GM12878 (cell line): ENCODE measurements around the gene LGALS1.
"Not testable (repeated sequence)": the region's sequence is repeated elsewhere in the genome, so short reads cannot be mapped to it uniquely, and the experiment has no call there.

Source experiments
- CEBPB ChIP-seq, 2 experiments: fragments of 150-350 bp in 1 of 2; IDR thresholded peaks; 2 replicates each; pipeline ENCODE4 v1.6.1; 2012 to 2014; ENCODE audit warnings: low read depth in 2 of 2, low read length in 2 of 2, borderline replicate concordance in 1 of 2, inconsistent platforms in 1 of 2
- CHD2 ChIP-seq: IDR thresholded peaks from 2 replicates; pipeline ENCODE4 v1.6.1; 2011; ENCODE audit warnings: low read depth, low read length, improper control_type of control experiment, borderline replicate concordance
- CREM ChIP-seq: IDR thresholded peaks from 2 replicates; pipeline ENCODE4 v1.6.1; 2014; ENCODE audit warnings: antibody characterized with exemption, low read depth
- FOXK2 ChIP-seq: fragments of 450-650 bp; IDR thresholded peaks from 2 replicates; pipeline ENCODE4 v1.6.1; 2017; ENCODE audit warnings: mild to moderate bottlenecking, moderate library complexity
- GABPA ChIP-seq: IDR thresholded peaks from 2 replicates; pipeline ENCODE4 v1.6.1; 2014; ENCODE audit warnings: antibody characterized with exemption, low read depth, mild to moderate bottlenecking, inconsistent platforms
- HDAC6 ChIP-seq: fragments of 200-600 bp; sonication (generic); IDR thresholded peaks from one replicate; pipeline ENCODE4 v1.8.0; 2017; ENCODE audit warnings: antibody characterized with exemption; ENCODE audit not compliant: unreplicated experiment
- MAX ChIP-seq: IDR thresholded peaks from 2 replicates; pipeline ENCODE4 v1.6.1; 2012; ENCODE audit warnings: low read depth, low read length, improper control_type of control experiment
- MYB ChIP-seq: fragments of 150-350 bp; IDR thresholded peaks from 2 replicates; pipeline ENCODE4 v1.6.1; 2014; ENCODE audit warnings: mild to moderate bottlenecking, low read depth, low read length, borderline replicate concordance
- MYC ChIP-seq: IDR thresholded peaks from 2 replicates; pipeline ENCODE4 v1.6.1; 2011; ENCODE audit warnings: mild to moderate bottlenecking, low read length, moderate library complexity, inconsistent platforms; ENCODE audit not compliant: insufficient read depth, insufficient replicate concordance, insufficient read length, severe bottlenecking
- POLR2A ChIP-seq: IDR thresholded peaks from 2 replicates; pipeline ENCODE4 v1.6.1; 2011; ENCODE audit warnings: low read depth, mild to moderate bottlenecking, low read length
- SIX5 ChIP-seq: IDR thresholded peaks from 2 replicates; pipeline ENCODE4 v1.6.1; 2011; ENCODE audit warnings: mild to moderate bottlenecking, low read depth, low read length, moderate library complexity; ENCODE audit not compliant: severe bottlenecking
- TAF1 ChIP-seq: IDR thresholded peaks from 2 replicates; pipeline ENCODE4 v1.6.1; 2011; ENCODE audit warnings: mild to moderate bottlenecking, low read depth, low read length, borderline replicate concordance
- TF ChIP-seq, protein P1 (sequence below): IDR thresholded peaks from 2 replicates; pipeline ENCODE4 v1.6.1; 2012; ENCODE audit warnings: low read depth, low read length, improper control_type of control experiment
- TF ChIP-seq, protein P2 (sequence below): IDR thresholded peaks from 2 replicates; pipeline ENCODE4 v1.6.1; 2011; ENCODE audit warnings: borderline replicate concordance, low read depth, mild to moderate bottlenecking, moderate library complexity, mixed read lengths, low read length; ENCODE audit not compliant: insufficient read depth; ENCODE audit errors: extremely low read length

DNA sequence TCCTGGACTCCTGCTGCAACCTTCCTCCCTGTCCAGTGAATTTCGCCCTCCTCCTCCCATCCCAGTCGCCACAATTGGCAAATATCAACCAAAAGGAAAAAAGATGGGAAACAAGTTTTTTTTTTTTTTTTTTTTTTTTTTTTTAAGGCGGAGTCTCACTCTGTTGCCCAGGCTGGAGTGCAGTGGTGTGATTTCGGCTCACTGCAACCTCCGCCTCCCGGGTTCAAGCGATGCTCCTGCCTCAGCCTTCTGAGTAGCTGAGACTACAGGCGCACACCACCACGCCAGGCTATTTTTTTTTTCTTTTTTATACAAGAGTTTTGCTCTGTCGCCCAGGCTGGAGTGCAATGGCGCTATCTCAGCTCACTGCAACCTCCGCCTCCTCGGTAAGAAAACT is 20.8 kb downstream of the LGALS1 start:
- not testable (repeated sequence) for TF ChIP-seq TAF1; CREM; FOXK2; MAX; GABPA; HDAC6; MYC; CHD2; CEBPB (IDR thresholded peaks at IDR 0.05; ENCODE audit: borderline replicate concordance in 1 of 2, low read depth in 2 of 2, low read length in 2 of 2); POLR2A; SIX5; MYB
- TF ChIP-seq, protein P1, sequence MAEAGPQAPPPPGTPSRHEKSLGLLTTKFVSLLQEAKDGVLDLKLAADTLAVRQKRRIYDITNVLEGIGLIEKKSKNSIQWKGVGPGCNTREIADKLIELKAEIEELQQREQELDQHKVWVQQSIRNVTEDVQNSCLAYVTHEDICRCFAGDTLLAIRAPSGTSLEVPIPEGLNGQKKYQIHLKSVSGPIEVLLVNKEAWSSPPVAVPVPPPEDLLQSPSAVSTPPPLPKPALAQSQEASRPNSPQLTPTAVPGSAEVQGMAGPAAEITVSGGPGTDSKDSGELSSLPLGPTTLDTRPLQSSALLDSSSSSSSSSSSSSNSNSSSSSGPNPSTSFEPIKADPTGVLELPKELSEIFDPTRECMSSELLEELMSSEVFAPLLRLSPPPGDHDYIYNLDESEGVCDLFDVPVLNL: not testable (repeated sequence)
- TF ChIP-seq, protein P2, sequence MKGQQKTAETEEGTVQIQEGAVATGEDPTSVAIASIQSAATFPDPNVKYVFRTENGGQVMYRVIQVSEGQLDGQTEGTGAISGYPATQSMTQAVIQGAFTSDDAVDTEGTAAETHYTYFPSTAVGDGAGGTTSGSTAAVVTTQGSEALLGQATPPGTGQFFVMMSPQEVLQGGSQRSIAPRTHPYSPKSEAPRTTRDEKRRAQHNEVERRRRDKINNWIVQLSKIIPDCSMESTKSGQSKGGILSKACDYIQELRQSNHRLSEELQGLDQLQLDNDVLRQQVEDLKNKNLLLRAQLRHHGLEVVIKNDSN: not testable (repeated sequence)
